Measurements from ENCODE around the gene RPL29. TPM values are rescaled to one million over a fixed set of nuclear protein-coding genes. Genes with fewer than 3 reads are reported as not detected.

Gene RPL29
- total RNA-seq, 1 donor from 2014 or later = 610 TPM

- no peaks in the 10 kb centered on the region for H3K27me3 Mint-ChIP-seq (ENCODE audit: low read depth)
- H3K36me3 Mint-ChIP-seq (ENCODE audit: low read depth) = no peaks in the 10 kb centered on the region
- H3K4me3 Mint-ChIP-seq (ENCODE audit: unreplicated experiment) = no peak overlapping the region
- no peaks in the 10 kb centered on the region for H3K9me3 Mint-ChIP-seq (ENCODE audit: low read depth)
- DNase-seq (ENCODE audit: low spot score) = no peak
- no peak for TF ChIP-seq CTCF (IDR thresholded peaks at IDR 0.05)
- H3K27ac Mint-ChIP-seq (ENCODE audit: unreplicated experiment) = no peak overlapping the region
- H3K4me1 Mint-ChIP-seq (ENCODE audit: low read depth) = no peaks in the 10 kb centered on the region
Observed at GRCh38 chr3:52031896-52032295, 36.2 kb upstream of the RPL29 start.

GRCh38 chr3:52030714-52031310 lies 35.1 kb upstream of the RPL29 start:
- H3K4me3 Mint-ChIP-seq (ENCODE audit: unreplicated experiment) = no peak overlapping the region
- H3K27me3 Mint-ChIP-seq (ENCODE audit: low read depth) = no peaks in the 10 kb centered on the region
- peaks cover 5% of the 10 kb centered on the region for H3K4me1 Mint-ChIP-seq (ENCODE audit: low read depth)
- no peaks in the 10 kb centered on the region for H3K9me3 Mint-ChIP-seq (ENCODE audit: low read depth)
- no peak overlapping the region for H3K27ac Mint-ChIP-seq (ENCODE audit: unreplicated experiment)
- no peak for TF ChIP-seq CTCF (IDR thresholded peaks at IDR 0.05)
- no peaks in the 10 kb centered on the region for H3K36me3 Mint-ChIP-seq (ENCODE audit: low read depth)
- no peak for DNase-seq (ENCODE audit: low spot score)

GRCh38 chr3:52029535-52029934 lies 33.8 kb upstream of the RPL29 start:
- no peak for DNase-seq (ENCODE audit: low spot score)
- no peaks in the 10 kb centered on the region for H3K36me3 Mint-ChIP-seq (ENCODE audit: low read depth)
- no peaks in the 10 kb centered on the region for H3K9me3 Mint-ChIP-seq (ENCODE audit: low read depth)
- TF ChIP-seq CTCF (IDR thresholded peaks at IDR 0.05) = no peak
- H3K27ac Mint-ChIP-seq (ENCODE audit: unreplicated experiment) = no peak overlapping the region
- no peak overlapping the region for H3K4me3 Mint-ChIP-seq (ENCODE audit: unreplicated experiment)
- peaks cover 15% of the 10 kb centered on the region for H3K4me1 Mint-ChIP-seq (ENCODE audit: low read depth)
- H3K27me3 Mint-ChIP-seq (ENCODE audit: low read depth) = no peaks in the 10 kb centered on the region

GRCh38 chr3:52029053-52029452 lies 33.4 kb upstream of the RPL29 start:
- no peak overlapping the region for H3K4me3 Mint-ChIP-seq (ENCODE audit: unreplicated experiment)
- no peaks in the 10 kb centered on the region for H3K9me3 Mint-ChIP-seq (ENCODE audit: low read depth)
- H3K27me3 Mint-ChIP-seq (ENCODE audit: low read depth) = no peaks in the 10 kb centered on the region
- H3K36me3 Mint-ChIP-seq (ENCODE audit: low read depth) = no peaks in the 10 kb centered on the region
- TF ChIP-seq CTCF (IDR thresholded peaks at IDR 0.05) = no peak
- DNase-seq (ENCODE audit: low spot score) = no peak
- no peak overlapping the region for H3K27ac Mint-ChIP-seq (ENCODE audit: unreplicated experiment)
- H3K4me1 Mint-ChIP-seq (ENCODE audit: low read depth) = peaks cover 20% of the 10 kb centered on the region

- no peaks in the 10 kb centered on the region for H3K36me3 Mint-ChIP-seq (ENCODE audit: low read depth)
- no peak for DNase-seq (ENCODE audit: low spot score)
- H3K4me3 Mint-ChIP-seq (ENCODE audit: unreplicated experiment) = no peak overlapping the region
- no peaks in the 10 kb centered on the region for H3K9me3 Mint-ChIP-seq (ENCODE audit: low read depth)
- no peaks in the 10 kb centered on the region for H3K27me3 Mint-ChIP-seq (ENCODE audit: low read depth)
- no peak overlapping the region for H3K27ac Mint-ChIP-seq (ENCODE audit: unreplicated experiment)
- TF ChIP-seq CTCF (IDR thresholded peaks at IDR 0.05) = no peak
- H3K4me1 Mint-ChIP-seq (ENCODE audit: low read depth) = peaks cover 25% of the 10 kb centered on the region
Observed at GRCh38 chr3:52028572-52028971, 32.9 kb upstream of the RPL29 start.
